Liver (tissue), 9 donors: ENCODE data around the gene R3HCC1L. TPM values are rescaled to one million over a fixed set of nuclear protein-coding genes. Genes with fewer than 3 reads are reported as not detected.

Source experiments
- DNase-seq: peaks from one replicate; pipeline ENCODE4 v3.0.0-alpha.2; 2017; ENCODE audit warnings: low spot score
- H3K27ac ChIP-seq, 2 donors: one replicate each; pipeline ENCODE4 v1.7.0; 2013; ENCODE audit warnings: inconsistent platforms in 2 of 2, low read length in 2 of 2, control low read depth in 1 of 2, low read depth in 1 of 2, mild to moderate bottlenecking in 1 of 2
- H3K27me3 ChIP-seq, 4 donors: one replicate each; pipeline versions ENCODE4 v1.6.1 to v1.7.0; 2013; ENCODE audit warnings: low read length in 3 of 4, inconsistent platforms in 1 of 4, mild to moderate bottlenecking in 1 of 4, moderate library complexity in 1 of 4; ENCODE audit not compliant: control insufficient read depth in 4 of 4, insufficient read depth in 4 of 4
- H3K36me3 ChIP-seq, 4 donors: one replicate each; pipeline versions ENCODE4 v1.6.1 to v1.7.0; 2013; ENCODE audit warnings: low read length in 3 of 4, mild to moderate bottlenecking in 3 of 4, low read depth in 1 of 4, moderate library complexity in 1 of 4; ENCODE audit not compliant: control insufficient read depth in 4 of 4, insufficient read depth in 3 of 4
- H3K4me1 ChIP-seq, 4 donors: one replicate each; pipeline versions ENCODE4 v1.6.1 to v1.7.0; 2013; ENCODE audit warnings: low read length in 3 of 4, mild to moderate bottlenecking in 3 of 4, moderate library complexity in 1 of 4; ENCODE audit not compliant: control insufficient read depth in 4 of 4, insufficient read depth in 4 of 4
- H3K4me3 ChIP-seq, 3 donors: one replicate each; pipeline versions ENCODE4 v1.6.1 to v1.7.0; 2013; ENCODE audit warnings: low read length in 3 of 3, control low read depth in 1 of 3, low read depth in 1 of 3, mild to moderate bottlenecking in 1 of 3
- H3K9ac ChIP-seq, 2 donors: one replicate each; pipeline ENCODE4 v1.7.0; 2013; ENCODE audit warnings: low read length in 2 of 2, mild to moderate bottlenecking in 2 of 2, moderate library complexity in 2 of 2, control low read depth in 1 of 2, low read depth in 1 of 2
- H3K9me3 ChIP-seq, 4 donors: one replicate each; pipeline versions ENCODE4 v1.6.1 to v1.7.0; 2013; ENCODE audit warnings: low read length in 3 of 4; ENCODE audit not compliant: control insufficient read depth in 4 of 4
- EGR1 ChIP-seq, 2 donors: IDR thresholded peaks; 2 replicates each; pipeline ENCODE4 v1.6.1; 2016 to 2018; ENCODE audit warnings: antibody characterized with exemption in 2 of 2, low read depth in 2 of 2
- FOXA1 ChIP-seq: IDR thresholded peaks from 2 replicates; pipeline ENCODE4 v1.6.1; 2016; ENCODE audit warnings: antibody characterized with exemption
- FOXA2 ChIP-seq: IDR thresholded peaks from 2 replicates; pipeline ENCODE4 v1.6.1; 2016; ENCODE audit warnings: antibody characterized with exemption
- GABPA ChIP-seq, 2 donors: IDR thresholded peaks in 1 of 2; conservative IDR thresholded peaks in 1 of 2; 2 replicates each; pipeline ENCODE4 v1.6.1; 2016; ENCODE audit warnings: antibody characterized with exemption in 2 of 2, mild to moderate bottlenecking in 1 of 2, moderate library complexity in 1 of 2
- HNF4A ChIP-seq, 2 donors: conservative IDR thresholded peaks; 2 replicates each; pipeline ENCODE4 v1.6.1; 2016; ENCODE audit warnings: antibody characterized with exemption in 2 of 2, mild to moderate bottlenecking in 2 of 2
- HNF4G ChIP-seq: IDR thresholded peaks from 2 replicates; pipeline ENCODE4 v1.6.1; 2016; ENCODE audit warnings: antibody characterized with exemption
- JUND ChIP-seq, 2 donors: IDR thresholded peaks; 2 replicates each; pipeline ENCODE4 v1.6.1; 2016; ENCODE audit warnings: antibody characterized with exemption in 2 of 2
- NR2F2 ChIP-seq: IDR thresholded peaks from 2 replicates; pipeline ENCODE4 v1.6.1; 2016; ENCODE audit warnings: antibody characterized with exemption
- RAD21 ChIP-seq, 2 donors: IDR thresholded peaks; 2 replicates each; pipeline ENCODE4 v1.6.1; 2016; ENCODE audit warnings: antibody characterized with exemption in 2 of 2, mild to moderate bottlenecking in 2 of 2
- RXRA ChIP-seq, 2 donors: IDR thresholded peaks; 2 replicates each; pipeline ENCODE4 v1.6.1; 2017 to 2018; ENCODE audit warnings: antibody characterized with exemption in 2 of 2, mild to moderate bottlenecking in 1 of 2
- SP1 ChIP-seq: IDR thresholded peaks from 2 replicates; pipeline ENCODE4 v1.6.1; 2018; ENCODE audit warnings: antibody characterized with exemption, mild to moderate bottlenecking
- TAF1 ChIP-seq: conservative IDR thresholded peaks from 2 replicates; pipeline ENCODE4 v1.6.1; 2016; ENCODE audit warnings: antibody characterized with exemption, mild to moderate bottlenecking
- YY1 ChIP-seq: IDR thresholded peaks from 2 replicates; pipeline ENCODE4 v1.6.1; 2016; ENCODE audit warnings: antibody characterized with exemption, mild to moderate bottlenecking
- WGBS: extraction: QIAGEN DNeasy Blood & Tissue Kit; methylation state at CpG from one replicate; pipeline ENCODE4 v1.1.7; 2013; 5-methylcytosine and 5-hydroxymethylcytosine counted together
- polyA plus RNA-seq, 2 donors: library from polyadenylated mRNA; stranded (reverse) in 1 of 2; unstranded in 1 of 2; fragments of 200-250 nt in 1 of 2; fragments of >200 nt in 1 of 2; fragmentation: Nextera tagmentation in 1 of 2; extraction: Ambion mirVana in 1 of 2; gene quantifications; one replicate each; pipeline versions ENCODE4 v1.2.1 to v1.2.3, GENCODE V29; 2013 to 2015
- total RNA-seq, 2 donors: library from RNA; depleted of rRNA; stranded (reverse); fragments of >200 nt; gene quantifications; one replicate each; pipeline ENCODE4 v1.2.3, GENCODE V29; 2014
- TF ChIP-seq, protein P1 (sequence below): IDR thresholded peaks from 2 replicates; pipeline ENCODE4 v1.6.1; 2016; ENCODE audit warnings: antibody characterized with exemption, mild to moderate bottlenecking
- TF ChIP-seq, protein P2 (sequence below): fragments of 150-350 bp; IDR thresholded peaks from 2 replicates; pipeline ENCODE4 v1.5.1; 2017; ENCODE audit warnings: improper control_type of control experiment, low read depth, low read length; ENCODE audit not compliant: missing input control
- TF ChIP-seq, protein P3 (sequence below): IDR thresholded peaks from 2 replicates; pipeline ENCODE4 v1.6.1; 2016; ENCODE audit warnings: antibody characterized with exemption
- TF ChIP-seq, protein P4 (sequence below): IDR thresholded peaks from 2 replicates; pipeline ENCODE4 v1.6.1; 2016; ENCODE audit warnings: antibody characterized with exemption
- TF ChIP-seq, protein P5 (sequence below): IDR thresholded peaks from 2 replicates; pipeline ENCODE4 v1.6.1; 2016; ENCODE audit warnings: antibody characterized with exemption
- donor health status: healthy.
- donor health status: healthy.
- donor health status: healthy.
- donor health status: healthy.
- donor health status: healthy.

R3HCC1L gene
- total and polyA plus RNA-seq, 4 donors: 3.2 to 11.2 (median 7.4) TPM

DNA sequence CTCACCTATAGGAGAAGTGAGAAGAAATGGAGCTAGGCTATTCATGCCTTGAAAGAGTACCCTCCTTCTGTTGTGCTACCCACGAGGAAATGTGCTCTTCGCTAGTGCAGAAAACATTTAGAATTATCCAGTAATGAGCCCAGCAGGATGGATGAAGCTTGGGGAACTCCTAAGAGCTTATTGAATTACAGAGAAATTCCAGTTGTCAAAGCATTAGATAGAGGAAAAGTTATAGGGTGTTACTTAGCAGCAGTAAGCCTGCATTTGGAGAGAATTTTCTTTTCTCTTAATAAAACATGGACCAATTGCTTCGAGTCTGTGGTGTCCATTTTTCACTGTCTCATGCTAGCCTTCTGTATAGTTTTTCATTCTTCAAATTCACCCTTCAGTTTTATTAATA is 5.0 kb downstream of the R3HCC1L start:
- 92% methylated on average over 3 of the region's 3 CpGs for WGBS
- Histone ChIP-seq H3K4me1 (peaks cover 1 to 22% (median 10%) of the 10 kb centered on the region in 4 donors), H3K27me3 (no peaks in the 10 kb centered on the region), H3K9ac (no peak overlapping the region), H3K36me3 (no peaks in the 10 kb centered on the region), H3K27ac (no peak overlapping the region), H3K9me3 (no peaks in the 10 kb centered on the region), H3K4me3 (no peak overlapping the region)
- no peak for DNase-seq
- TF ChIP-seq GABPA (IDR thresholded peaks at IDR 0.05 in 1 of 2, conservative IDR thresholded peaks at IDR 0.05 in 1 of 2) (no peak), HNF4A (conservative IDR thresholded peaks at IDR 0.05) (no peak), RXRA (IDR thresholded peaks at IDR 0.05) (no peak), FOXA1 (no peak), TAF1 (no peak), RAD21 (IDR thresholded peaks at IDR 0.05) (no peak)
- TF ChIP-seq, protein P1, sequence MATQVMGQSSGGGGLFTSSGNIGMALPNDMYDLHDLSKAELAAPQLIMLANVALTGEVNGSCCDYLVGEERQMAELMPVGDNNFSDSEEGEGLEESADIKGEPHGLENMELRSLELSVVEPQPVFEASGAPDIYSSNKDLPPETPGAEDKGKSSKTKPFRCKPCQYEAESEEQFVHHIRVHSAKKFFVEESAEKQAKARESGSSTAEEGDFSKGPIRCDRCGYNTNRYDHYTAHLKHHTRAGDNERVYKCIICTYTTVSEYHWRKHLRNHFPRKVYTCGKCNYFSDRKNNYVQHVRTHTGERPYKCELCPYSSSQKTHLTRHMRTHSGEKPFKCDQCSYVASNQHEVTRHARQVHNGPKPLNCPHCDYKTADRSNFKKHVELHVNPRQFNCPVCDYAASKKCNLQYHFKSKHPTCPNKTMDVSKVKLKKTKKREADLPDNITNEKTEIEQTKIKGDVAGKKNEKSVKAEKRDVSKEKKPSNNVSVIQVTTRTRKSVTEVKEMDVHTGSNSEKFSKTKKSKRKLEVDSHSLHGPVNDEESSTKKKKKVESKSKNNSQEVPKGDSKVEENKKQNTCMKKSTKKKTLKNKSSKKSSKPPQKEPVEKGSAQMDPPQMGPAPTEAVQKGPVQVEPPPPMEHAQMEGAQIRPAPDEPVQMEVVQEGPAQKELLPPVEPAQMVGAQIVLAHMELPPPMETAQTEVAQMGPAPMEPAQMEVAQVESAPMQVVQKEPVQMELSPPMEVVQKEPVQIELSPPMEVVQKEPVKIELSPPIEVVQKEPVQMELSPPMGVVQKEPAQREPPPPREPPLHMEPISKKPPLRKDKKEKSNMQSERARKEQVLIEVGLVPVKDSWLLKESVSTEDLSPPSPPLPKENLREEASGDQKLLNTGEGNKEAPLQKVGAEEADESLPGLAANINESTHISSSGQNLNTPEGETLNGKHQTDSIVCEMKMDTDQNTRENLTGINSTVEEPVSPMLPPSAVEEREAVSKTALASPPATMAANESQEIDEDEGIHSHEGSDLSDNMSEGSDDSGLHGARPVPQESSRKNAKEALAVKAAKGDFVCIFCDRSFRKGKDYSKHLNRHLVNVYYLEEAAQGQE: no peak
- TF ChIP-seq, protein P2, sequence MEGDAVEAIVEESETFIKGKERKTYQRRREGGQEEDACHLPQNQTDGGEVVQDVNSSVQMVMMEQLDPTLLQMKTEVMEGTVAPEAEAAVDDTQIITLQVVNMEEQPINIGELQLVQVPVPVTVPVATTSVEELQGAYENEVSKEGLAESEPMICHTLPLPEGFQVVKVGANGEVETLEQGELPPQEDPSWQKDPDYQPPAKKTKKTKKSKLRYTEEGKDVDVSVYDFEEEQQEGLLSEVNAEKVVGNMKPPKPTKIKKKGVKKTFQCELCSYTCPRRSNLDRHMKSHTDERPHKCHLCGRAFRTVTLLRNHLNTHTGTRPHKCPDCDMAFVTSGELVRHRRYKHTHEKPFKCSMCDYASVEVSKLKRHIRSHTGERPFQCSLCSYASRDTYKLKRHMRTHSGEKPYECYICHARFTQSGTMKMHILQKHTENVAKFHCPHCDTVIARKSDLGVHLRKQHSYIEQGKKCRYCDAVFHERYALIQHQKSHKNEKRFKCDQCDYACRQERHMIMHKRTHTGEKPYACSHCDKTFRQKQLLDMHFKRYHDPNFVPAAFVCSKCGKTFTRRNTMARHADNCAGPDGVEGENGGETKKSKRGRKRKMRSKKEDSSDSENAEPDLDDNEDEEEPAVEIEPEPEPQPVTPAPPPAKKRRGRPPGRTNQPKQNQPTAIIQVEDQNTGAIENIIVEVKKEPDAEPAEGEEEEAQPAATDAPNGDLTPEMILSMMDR: no peak

DNA sequence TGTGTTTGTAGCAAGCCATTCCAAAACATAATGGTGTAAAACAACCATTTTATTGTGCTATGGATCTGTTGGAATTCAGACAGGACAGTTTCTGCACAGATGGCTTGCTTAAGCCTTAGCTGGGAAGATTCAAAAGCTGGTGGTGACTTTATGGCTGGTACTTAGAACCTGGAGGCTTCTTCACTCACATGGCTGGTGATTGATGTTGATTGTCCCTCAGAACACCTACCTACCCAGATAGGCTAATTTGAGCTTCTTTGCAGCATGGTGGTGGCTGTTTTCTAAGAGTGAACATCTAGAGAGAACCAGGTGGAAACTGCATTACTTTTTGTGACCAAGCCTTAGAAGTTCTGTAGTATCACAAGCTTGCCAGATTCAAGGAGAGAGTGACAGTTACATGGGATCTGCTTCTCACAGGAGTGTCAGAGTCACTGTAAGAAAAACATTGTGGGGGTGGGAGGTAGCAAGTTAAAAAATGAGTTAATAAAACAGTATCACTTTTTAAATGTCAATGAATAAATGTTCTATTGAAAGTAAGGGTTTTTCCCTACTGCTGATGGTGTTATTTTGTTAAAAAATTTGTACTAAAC is 7.1 kb downstream of the R3HCC1L start:
- DNase-seq: no peak
- H3K9me3 ChIP-seq: no peaks in the 10 kb centered on the region
- TF ChIP-seq JUND (IDR thresholded peaks at IDR 0.05): no peak
- TF ChIP-seq, protein P3, sequence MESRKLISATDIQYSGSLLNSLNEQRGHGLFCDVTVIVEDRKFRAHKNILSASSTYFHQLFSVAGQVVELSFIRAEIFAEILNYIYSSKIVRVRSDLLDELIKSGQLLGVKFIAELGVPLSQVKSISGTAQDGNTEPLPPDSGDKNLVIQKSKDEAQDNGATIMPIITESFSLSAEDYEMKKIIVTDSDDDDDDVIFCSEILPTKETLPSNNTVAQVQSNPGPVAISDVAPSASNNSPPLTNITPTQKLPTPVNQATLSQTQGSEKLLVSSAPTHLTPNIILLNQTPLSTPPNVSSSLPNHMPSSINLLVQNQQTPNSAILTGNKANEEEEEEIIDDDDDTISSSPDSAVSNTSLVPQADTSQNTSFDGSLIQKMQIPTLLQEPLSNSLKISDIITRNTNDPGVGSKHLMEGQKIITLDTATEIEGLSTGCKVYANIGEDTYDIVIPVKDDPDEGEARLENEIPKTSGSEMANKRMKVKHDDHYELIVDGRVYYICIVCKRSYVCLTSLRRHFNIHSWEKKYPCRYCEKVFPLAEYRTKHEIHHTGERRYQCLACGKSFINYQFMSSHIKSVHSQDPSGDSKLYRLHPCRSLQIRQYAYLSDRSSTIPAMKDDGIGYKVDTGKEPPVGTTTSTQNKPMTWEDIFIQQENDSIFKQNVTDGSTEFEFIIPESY: no peak
- no peak for TF ChIP-seq YY1
- TF ChIP-seq, protein P4, sequence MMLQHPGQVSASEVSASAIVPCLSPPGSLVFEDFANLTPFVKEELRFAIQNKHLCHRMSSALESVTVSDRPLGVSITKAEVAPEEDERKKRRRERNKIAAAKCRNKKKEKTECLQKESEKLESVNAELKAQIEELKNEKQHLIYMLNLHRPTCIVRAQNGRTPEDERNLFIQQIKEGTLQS: no peak
- TF ChIP-seq HNF4G: no peak
- no peak for TF ChIP-seq SP1
- no peak for TF ChIP-seq GABPA (IDR thresholded peaks at IDR 0.05 in 1 of 2, conservative IDR thresholded peaks at IDR 0.05 in 1 of 2)
- TF ChIP-seq RXRA (IDR thresholded peaks at IDR 0.05): no peak
- no peak for TF ChIP-seq FOXA1
- TF ChIP-seq, protein P5, sequence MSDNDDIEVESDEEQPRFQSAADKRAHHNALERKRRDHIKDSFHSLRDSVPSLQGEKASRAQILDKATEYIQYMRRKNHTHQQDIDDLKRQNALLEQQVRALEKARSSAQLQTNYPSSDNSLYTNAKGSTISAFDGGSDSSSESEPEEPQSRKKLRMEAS: no peak
- TF ChIP-seq TAF1: no peak
- no peak for TF ChIP-seq NR2F2
- TF ChIP-seq RAD21 (IDR thresholded peaks at IDR 0.05): no peak
- TF ChIP-seq HNF4A (conservative IDR thresholded peaks at IDR 0.05): no peak
- no peak for TF ChIP-seq FOXA2
- TF ChIP-seq, protein P1: no peak
- TF ChIP-seq, protein P2: no peak
- TF ChIP-seq EGR1 (IDR thresholded peaks at IDR 0.05; ENCODE audit: low read depth in 2 of 2): no peak
- no peak overlapping the region for H3K4me3 ChIP-seq
- H3K4me1 ChIP-seq: peaks cover 0 to 9% (median 2%) of the 10 kb centered on the region in 4 donors
- H3K36me3 ChIP-seq: no peaks in the 10 kb centered on the region
- H3K27ac ChIP-seq: no peak overlapping the region
- no peaks in the 10 kb centered on the region for H3K27me3 ChIP-seq
- no peak overlapping the region for H3K9ac ChIP-seq
